Measurements from ENCODE around the gene PRM3.

Gene PRM3

GRCh38 chr16:11268921-11269375 is 4.5 kb downstream of the PRM3 start, which contains the start of gene TNP2:
Gene TNP2, minus strand, starts transcription at chr16:11269325. Its CDS starts 63 bp downstream, at chr16:11269262.
- H4K20me1 ChIP-seq (ENCODE audit: insufficient read depth, low read length) = no peaks in the 10 kb centered on the region
- no peak for TF ChIP-seq EZH2 (IDR thresholded peaks at IDR 0.05; ENCODE audit: borderline replicate concordance, low read length)
- no peak for TF ChIP-seq CTCF (IDR thresholded peaks at IDR 0.05; ENCODE audit: low read length)
- H3K27ac ChIP-seq (ENCODE audit: low read depth, low read length, poor library complexity, severe bottlenecking) = no peak within 1 kb of the TSS
- H3F3A ChIP-seq (ENCODE audit: insufficient read depth, low read length) = no peaks in the 10 kb centered on the region
- no peaks in the 10 kb centered on the region for H3K27me3 ChIP-seq (ENCODE audit: insufficient read depth, low read length)
- no peak within 1 kb of the TSS for H3K4me3 ChIP-seq (ENCODE audit: low read depth, low read length, poor library complexity, severe bottlenecking)
- no peaks in the 10 kb centered on the region for H3K79me2 ChIP-seq (ENCODE audit: insufficient read depth, low read length)
- no peaks in the 10 kb centered on the region for H3K9me2 ChIP-seq (ENCODE audit: low read depth, low read length)
- no peak within 1 kb of the TSS for H3K4me2 ChIP-seq (ENCODE audit: low read length)
- H3K9ac ChIP-seq (ENCODE audit: low read length) = no peak within 1 kb of the TSS
- peaks cover 3% of the 10 kb centered on the region for H3K4me1 ChIP-seq (ENCODE audit: insufficient read depth, low read length, severe bottlenecking)
- no peaks in the 10 kb centered on the region for H3K9me3 ChIP-seq (ENCODE audit: low read length)
- H3K36me3 ChIP-seq (ENCODE audit: insufficient read depth, low read length) = no peaks in the 10 kb centered on the region; the same call in 1 of the 2 replicates
- H2AFZ ChIP-seq (ENCODE audit: low read length) = no peak within 1 kb of the TSS

GRCh38 chr16:11265124-11265523 is 8.3 kb downstream of the PRM3 start:
- H3K9ac ChIP-seq (ENCODE audit: low read length) = no peak overlapping the region
- H3K27ac ChIP-seq (ENCODE audit: low read depth, low read length, poor library complexity, severe bottlenecking) = no peak overlapping the region
- H3K4me2 ChIP-seq (ENCODE audit: low read length) = no peak overlapping the region
- no peaks in the 10 kb centered on the region for H3K27me3 ChIP-seq (ENCODE audit: insufficient read depth, low read length)
- H3K4me3 ChIP-seq (ENCODE audit: low read depth, low read length, poor library complexity, severe bottlenecking) = no peak overlapping the region
- no peak overlapping the region for H2AFZ ChIP-seq (ENCODE audit: low read length)
- no peaks in the 10 kb centered on the region for H3K9me3 ChIP-seq (ENCODE audit: low read length)
- H4K20me1 ChIP-seq (ENCODE audit: insufficient read depth, low read length) = no peaks in the 10 kb centered on the region
- no peaks in the 10 kb centered on the region for H3F3A ChIP-seq (ENCODE audit: insufficient read depth, low read length)
- peaks cover 7% of the 10 kb centered on the region for H3K4me1 ChIP-seq (ENCODE audit: insufficient read depth, low read length, severe bottlenecking)
- H3K9me2 ChIP-seq (ENCODE audit: low read depth, low read length) = no peaks in the 10 kb centered on the region
- TF ChIP-seq EZH2 (IDR thresholded peaks at IDR 0.05; ENCODE audit: borderline replicate concordance, low read length) = no peak
- no peak for TF ChIP-seq CTCF (IDR thresholded peaks at IDR 0.05; ENCODE audit: low read length)
- H3K36me3 ChIP-seq (ENCODE audit: insufficient read depth, low read length) = no peaks in the 10 kb centered on the region
- no peaks in the 10 kb centered on the region for H3K79me2 ChIP-seq (ENCODE audit: insufficient read depth, low read length)

GRCh38 chr16:11264155-11264832 is 9.1 kb downstream of the PRM3 start:
- Histone ChIP-seq H3K9ac (ENCODE audit: low read length) (no peak overlapping the region), H3K4me2 (ENCODE audit: low read length) (no peak overlapping the region), H3K27me3 (ENCODE audit: insufficient read depth, low read length) (no peaks in the 10 kb centered on the region), H2AFZ (ENCODE audit: low read length) (no peak overlapping the region), H3K4me1 (ENCODE audit: insufficient read depth, low read length, severe bottlenecking) (peaks cover 7% of the 10 kb centered on the region), H4K20me1 (ENCODE audit: insufficient read depth, low read length) (no peaks in the 10 kb centered on the region), H3K9me3 (ENCODE audit: low read length) (no peaks in the 10 kb centered on the region), H3F3A (ENCODE audit: insufficient read depth, low read length) (no peaks in the 10 kb centered on the region), H3K9me2 (ENCODE audit: low read depth, low read length) (no peaks in the 10 kb centered on the region), H3K4me3 (ENCODE audit: low read depth, low read length, poor library complexity, severe bottlenecking) (no peak overlapping the region), H3K36me3 (ENCODE audit: insufficient read depth, low read length) (no peaks in the 10 kb centered on the region), H3K27ac (ENCODE audit: low read depth, low read length, poor library complexity, severe bottlenecking) (no peak overlapping the region), H3K79me2 (ENCODE audit: insufficient read depth, low read length) (no peaks in the 10 kb centered on the region)
- TF ChIP-seq EZH2 (IDR thresholded peaks at IDR 0.05; ENCODE audit: borderline replicate concordance, low read length) = no peak
- TF ChIP-seq CTCF (IDR thresholded peaks at IDR 0.05; ENCODE audit: low read length) = no peak
